Fibroblast of the aortic adventitia (primary cell): ENCODE data around the gene EEPD1. TPM values are rescaled to one million over a fixed set of nuclear protein-coding genes. Genes with fewer than 3 reads are reported as not detected.
A peak's percentile ranks its signal among the peaks of the same experiment; 100 is the strongest.

Experiments used
- DNase-seq: peaks from one replicate; pipeline ENCODE4 v3.0.0-alpha.2; 2010; ENCODE audit warnings: low read depth
- H3K4me3 ChIP-seq: 2 replicates; pipeline ENCODE4 v1.5.1; 2011; ENCODE audit warnings: low read depth, mild to moderate bottlenecking, control low read depth, low read length, moderate library complexity
- total RNA-seq: library from RNA; depleted of rRNA; stranded (reverse); fragments of >200 nt; gene quantifications from 2 replicates; pipeline ENCODE4 v1.2.3, GENCODE V29; 2012; ENCODE audit warnings: low replicate concordance
- TF ChIP-seq, protein P1 (sequence below): IDR thresholded peaks from 2 replicates; pipeline ENCODE4 v1.5.1; 2011; ENCODE audit warnings: mild to moderate bottlenecking, low read length, control low read depth, inconsistent platforms; ENCODE audit not compliant: insufficient read depth

EEPD1 gene
- total RNA-seq, 1 donor = 5.2 TPM

DNA sequence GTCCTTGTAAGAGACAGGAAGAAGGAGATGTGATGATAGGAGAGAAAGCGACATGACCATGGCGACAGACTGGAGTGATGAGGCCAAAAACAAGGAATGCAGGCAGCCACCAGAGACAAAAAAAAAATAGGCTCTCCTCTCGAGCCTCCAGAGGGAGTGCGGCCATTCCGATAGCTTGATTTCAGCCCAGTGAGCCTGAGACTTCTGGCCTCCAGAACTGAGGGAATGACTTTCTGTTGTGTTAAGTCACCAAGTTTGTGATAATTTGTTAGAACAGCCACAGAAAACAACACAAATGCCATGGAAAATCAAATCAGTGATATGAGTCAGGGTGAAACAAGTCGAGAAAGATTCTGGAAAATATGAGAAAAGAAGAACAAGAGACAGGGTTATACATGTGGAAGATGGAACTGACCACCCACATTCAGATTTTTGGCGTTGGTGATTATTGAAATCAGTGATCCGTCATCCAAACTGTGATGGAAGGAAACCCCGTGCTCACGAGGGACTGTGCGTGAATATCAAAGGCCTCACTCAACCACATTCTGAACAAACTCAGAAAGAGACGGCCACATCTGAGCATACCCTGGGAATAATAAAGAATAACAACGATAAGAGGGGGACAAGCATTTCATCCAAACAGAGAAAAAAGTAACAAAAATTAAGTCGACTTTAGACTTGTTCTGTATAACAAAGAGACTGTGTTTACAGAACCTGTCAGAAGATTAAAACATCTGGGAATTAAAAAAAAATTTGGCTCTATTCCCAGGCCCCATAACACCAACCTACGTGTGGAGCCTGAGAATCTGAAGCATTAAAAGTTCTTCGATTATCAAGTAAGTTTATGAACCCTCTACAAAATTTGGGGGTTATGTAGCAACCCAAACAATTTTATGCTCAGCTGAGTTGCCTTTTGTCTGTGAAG, 72.1 kb downstream of the EEPD1 start:
- DNase-seq = peak; percentile 25
- TF ChIP-seq, protein P1, sequence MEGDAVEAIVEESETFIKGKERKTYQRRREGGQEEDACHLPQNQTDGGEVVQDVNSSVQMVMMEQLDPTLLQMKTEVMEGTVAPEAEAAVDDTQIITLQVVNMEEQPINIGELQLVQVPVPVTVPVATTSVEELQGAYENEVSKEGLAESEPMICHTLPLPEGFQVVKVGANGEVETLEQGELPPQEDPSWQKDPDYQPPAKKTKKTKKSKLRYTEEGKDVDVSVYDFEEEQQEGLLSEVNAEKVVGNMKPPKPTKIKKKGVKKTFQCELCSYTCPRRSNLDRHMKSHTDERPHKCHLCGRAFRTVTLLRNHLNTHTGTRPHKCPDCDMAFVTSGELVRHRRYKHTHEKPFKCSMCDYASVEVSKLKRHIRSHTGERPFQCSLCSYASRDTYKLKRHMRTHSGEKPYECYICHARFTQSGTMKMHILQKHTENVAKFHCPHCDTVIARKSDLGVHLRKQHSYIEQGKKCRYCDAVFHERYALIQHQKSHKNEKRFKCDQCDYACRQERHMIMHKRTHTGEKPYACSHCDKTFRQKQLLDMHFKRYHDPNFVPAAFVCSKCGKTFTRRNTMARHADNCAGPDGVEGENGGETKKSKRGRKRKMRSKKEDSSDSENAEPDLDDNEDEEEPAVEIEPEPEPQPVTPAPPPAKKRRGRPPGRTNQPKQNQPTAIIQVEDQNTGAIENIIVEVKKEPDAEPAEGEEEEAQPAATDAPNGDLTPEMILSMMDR = no peak
- no peak overlapping the region for H3K4me3 ChIP-seq

DNA sequence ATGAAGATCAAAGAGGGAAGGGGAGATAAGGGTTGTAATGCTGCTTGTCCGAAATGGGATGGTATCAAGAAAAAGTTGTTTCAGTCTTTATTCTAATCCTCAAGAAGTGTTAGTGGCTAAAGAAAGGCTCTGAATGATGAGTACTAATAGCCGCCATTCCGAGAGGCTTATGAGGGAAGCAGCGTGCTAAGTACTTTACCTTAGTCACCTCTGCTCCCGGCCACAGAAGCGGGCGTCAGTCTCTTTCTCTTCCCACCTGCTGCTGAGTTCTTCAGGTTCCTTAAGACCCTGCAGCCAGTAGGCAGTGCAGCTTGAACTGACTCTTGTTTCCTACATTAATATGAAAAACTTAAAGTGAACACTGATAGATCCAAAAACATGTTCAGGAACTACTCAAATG, 73.1 kb downstream of the EEPD1 start:
- TF ChIP-seq, protein P1 = no peak
- no peak overlapping the region for H3K4me3 ChIP-seq
- no peak for DNase-seq

DNA sequence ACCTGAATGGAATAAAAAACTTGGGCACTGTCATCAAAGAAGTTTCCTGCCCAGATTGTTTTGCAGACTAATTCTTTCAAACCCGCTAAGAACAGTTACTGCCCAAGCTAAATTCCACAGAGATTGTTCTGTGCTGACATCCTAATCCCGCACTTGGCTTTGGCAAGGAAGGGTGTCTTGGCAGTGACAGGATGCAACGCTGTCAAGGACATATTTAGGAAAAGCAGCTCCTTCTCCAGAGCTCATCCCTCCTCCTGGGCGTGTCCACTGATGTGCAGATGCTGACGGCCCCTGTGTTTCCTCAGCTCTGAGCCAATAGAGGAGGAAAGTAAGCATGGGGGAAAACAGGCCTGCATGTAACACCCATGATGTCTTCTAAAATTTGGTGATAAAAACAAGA, 74.2 kb downstream of the EEPD1 start:
- peak; percentile 62 for DNase-seq
- no peak overlapping the region for H3K4me3 ChIP-seq
- TF ChIP-seq, protein P1 = no peak

DNA sequence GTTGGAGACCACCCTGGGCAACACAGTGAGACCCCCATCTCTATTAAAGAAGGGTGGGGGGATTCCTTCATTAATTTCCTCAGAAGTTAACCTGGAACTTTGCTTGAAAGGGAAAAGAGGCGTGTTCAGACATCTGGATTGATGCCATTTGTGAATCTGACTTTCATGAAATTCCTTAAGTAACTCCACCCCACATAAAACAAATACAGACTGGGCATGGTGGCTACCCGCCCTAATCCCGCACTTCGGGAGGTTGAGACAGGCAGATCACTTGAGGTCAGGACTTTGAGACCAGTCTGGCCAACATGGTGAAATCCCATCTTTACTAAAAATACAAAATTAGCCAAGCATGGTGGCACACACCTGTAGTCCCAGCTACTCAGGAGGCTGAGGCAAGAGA, 75.0 kb downstream of the EEPD1 start:
- DNase-seq = no peak
- H3K4me3 ChIP-seq = no peak overlapping the region
- TF ChIP-seq, protein P1 = no peak

DNA sequence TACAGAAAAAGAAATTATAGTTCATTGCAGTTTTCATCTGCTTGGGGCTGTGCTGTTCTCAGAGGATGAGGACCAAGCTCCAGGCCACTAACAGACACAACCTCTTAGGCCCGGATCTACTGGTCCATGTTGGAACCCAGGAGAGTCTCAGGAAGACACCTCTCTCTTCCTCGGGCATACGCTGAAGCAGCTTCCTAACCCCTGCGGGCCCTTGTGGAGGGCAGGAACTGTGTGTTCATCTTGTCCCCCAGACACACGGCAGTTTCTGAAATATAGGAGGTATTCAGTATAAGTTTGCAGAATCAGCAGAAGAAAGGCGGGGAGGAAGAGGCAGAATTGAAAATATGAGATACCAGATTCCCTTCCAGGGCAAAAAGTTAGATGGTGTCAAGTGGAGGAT, 78.4 kb downstream of the EEPD1 start:
- TF ChIP-seq, protein P1 = no peak
- no peak for DNase-seq
- no peak overlapping the region for H3K4me3 ChIP-seq

DNA sequence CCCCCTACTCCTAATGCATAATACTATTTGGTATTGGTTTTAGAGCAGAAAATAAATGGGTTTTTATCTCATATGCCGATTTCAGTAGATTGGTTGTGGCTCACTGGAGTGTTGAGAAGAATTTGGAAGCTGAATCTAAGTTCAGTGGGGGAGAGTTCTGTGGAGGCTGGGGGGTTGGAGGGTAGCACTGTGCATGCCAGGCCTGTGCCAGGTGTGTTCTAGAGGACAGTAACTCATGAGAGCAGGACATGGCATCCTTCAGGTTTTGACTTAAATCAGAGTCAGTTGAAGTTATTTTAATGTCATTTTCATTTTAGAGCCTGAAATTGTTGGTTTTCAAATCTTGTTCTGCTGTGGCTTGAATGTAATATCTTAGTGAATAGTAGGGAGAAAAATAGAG, 79.5 kb downstream of the EEPD1 start:
- DNase-seq = no peak
- H3K4me3 ChIP-seq = no peak overlapping the region
- TF ChIP-seq, protein P1 = no peak
